ENCODE results near the gene SLC25A20.

SLC25A20 gene

GRCh38 chr3:48819234-48820221, 79.2 kb downstream of the SLC25A20 start:
- Histone ChIP-seq H3K27ac (no peak overlapping the region), H3K36me3 (no peaks in the 10 kb centered on the region)
- no peak for TF ChIP-seq CTCF (IDR thresholded peaks at IDR 0.05; ENCODE audit: low read depth, low read length)

GRCh38 chr3:48811524-48811923, 87.2 kb downstream of the SLC25A20 start:
- Histone ChIP-seq H3K4me3 (ENCODE audit: low read depth, low read length) (no peak overlapping the region), H3K27me3 (ENCODE audit: insufficient read depth, low read depth, severe bottlenecking) (no peaks in the 10 kb centered on the region), H3K9me3 (ENCODE audit: severe bottlenecking) (no peaks in the 10 kb centered on the region), H3K27ac (no peak overlapping the region), H3K36me3 (no peaks in the 10 kb centered on the region)
- no peak for DNase-seq
- no peak for TF ChIP-seq CTCF (IDR thresholded peaks at IDR 0.05; ENCODE audit: low read depth, low read length)

More at GRCh38 chr3:48819234-48820221, 79.2 kb downstream of the SLC25A20 start:
- H3K9me3 ChIP-seq (ENCODE audit: severe bottlenecking): no peaks in the 10 kb centered on the region
- H3K4me3 ChIP-seq (ENCODE audit: low read depth, low read length): no peak overlapping the region
- H3K27me3 ChIP-seq (ENCODE audit: insufficient read depth, low read depth, severe bottlenecking): no peaks in the 10 kb centered on the region
- no peak for DNase-seq
